GM10248 (cell line): ENCODE results near the gene NHLH1.
"Not testable (repeated sequence)": the region's sequence is repeated elsewhere in the genome, so short reads cannot be mapped to it uniquely, and the experiment has no call there.

Source experiments
- CTCF ChIA-PET: fragments of 300-600 bp; sonication (Branson Sonifier 250); formaldehyde crosslinking; extraction: SDS; loops from one replicate; lab custom pipeline; 2021; ENCODE audit warnings: antibody characterized with exemption; lab: Yijun Ruan, JAX
- POLR2A ChIA-PET: fragments of 350-650 bp; sonication (Branson Sonifier 250); formaldehyde crosslinking; extraction: SDS; loops from one replicate; lab custom pipeline; 2020; ENCODE audit warnings: antibody characterized with exemption; lab: Yijun Ruan, JAX
- DNase-seq: peaks from one replicate; pipeline ENCODE4 v3.0.0; 2012; ENCODE audit errors: extremely low spot score
- TF ChIP-seq, protein P1 (sequence below): IDR thresholded peaks from 2 replicates; pipeline ENCODE4 v1.5.1; 2012; ENCODE audit warnings: mild to moderate bottlenecking, low read depth; ENCODE audit errors: extremely low read depth, missing control alignments, control extremely low read depth

The NHLH1 gene

DNA sequence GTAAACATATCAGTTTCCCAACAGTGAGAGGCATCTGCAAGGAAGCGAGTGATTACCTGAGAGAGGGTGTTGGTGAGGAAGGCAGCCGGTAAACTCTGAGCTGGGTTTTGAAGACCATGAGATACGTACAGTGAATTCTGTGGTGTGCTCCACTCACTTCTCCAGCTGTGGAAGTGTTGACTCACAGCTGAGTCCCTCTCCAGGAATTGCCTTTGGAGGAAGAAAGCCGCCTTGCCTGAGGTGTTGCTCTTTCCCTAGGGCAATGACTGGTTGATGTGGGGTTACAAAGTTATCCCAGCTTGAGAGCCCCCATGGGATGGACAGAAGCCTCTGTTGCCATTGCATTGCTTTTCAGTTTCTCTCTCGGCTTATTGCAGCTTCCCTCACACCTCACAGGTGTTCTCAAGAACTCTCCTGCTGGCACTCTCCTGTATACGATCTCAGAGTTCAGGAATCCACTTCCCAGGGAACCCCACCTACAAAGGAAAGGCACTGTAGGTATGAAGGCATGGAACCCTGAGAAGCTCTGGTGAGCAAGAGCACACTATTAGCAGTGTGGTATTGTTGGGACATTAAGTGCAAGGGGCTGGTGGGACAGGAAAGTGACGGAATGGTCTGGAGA lies 10.8 kb downstream of the NHLH1 start:
- CTCF ChIA-PET = interaction anchor here (0.6 to 7.8 kb wide), 38 partner anchors 9 to 370 kb away, joined by 3 to 125 read pairs (median 6); partner anchors contain the start of genes IGSF8 and NHLH1
- DNase-seq = no peak
- TF ChIP-seq, protein P1, sequence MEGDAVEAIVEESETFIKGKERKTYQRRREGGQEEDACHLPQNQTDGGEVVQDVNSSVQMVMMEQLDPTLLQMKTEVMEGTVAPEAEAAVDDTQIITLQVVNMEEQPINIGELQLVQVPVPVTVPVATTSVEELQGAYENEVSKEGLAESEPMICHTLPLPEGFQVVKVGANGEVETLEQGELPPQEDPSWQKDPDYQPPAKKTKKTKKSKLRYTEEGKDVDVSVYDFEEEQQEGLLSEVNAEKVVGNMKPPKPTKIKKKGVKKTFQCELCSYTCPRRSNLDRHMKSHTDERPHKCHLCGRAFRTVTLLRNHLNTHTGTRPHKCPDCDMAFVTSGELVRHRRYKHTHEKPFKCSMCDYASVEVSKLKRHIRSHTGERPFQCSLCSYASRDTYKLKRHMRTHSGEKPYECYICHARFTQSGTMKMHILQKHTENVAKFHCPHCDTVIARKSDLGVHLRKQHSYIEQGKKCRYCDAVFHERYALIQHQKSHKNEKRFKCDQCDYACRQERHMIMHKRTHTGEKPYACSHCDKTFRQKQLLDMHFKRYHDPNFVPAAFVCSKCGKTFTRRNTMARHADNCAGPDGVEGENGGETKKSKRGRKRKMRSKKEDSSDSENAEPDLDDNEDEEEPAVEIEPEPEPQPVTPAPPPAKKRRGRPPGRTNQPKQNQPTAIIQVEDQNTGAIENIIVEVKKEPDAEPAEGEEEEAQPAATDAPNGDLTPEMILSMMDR = no peak
- POLR2A ChIA-PET = interaction anchor here (1.0 kb wide), 1 partner anchor 22 kb away, joined by 3 read pairs; no protein-coding TSS in a partner anchor

DNA sequence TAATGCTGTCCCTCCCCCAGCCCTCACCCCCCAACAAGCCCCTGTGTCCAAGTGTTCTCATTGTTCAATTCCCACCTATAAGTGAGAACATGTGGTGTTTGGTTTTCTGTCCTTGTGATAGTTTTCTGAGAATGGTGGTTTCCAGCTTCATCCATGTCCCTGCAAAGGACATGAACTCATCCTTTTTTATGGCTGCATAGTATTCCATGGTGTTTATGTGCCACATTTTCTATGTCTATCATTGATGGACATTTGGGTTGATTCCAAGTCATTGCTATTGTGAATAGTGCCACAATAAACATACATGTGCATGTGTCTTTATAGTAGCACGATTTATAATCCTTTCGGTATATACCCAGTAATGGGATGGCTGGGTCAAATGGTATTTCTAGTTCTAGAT lies 17.9 kb downstream of the NHLH1 start:
- CTCF ChIA-PET, DNase-seq, POLR2A ChIA-PET: not testable (repeated sequence)

DNA sequence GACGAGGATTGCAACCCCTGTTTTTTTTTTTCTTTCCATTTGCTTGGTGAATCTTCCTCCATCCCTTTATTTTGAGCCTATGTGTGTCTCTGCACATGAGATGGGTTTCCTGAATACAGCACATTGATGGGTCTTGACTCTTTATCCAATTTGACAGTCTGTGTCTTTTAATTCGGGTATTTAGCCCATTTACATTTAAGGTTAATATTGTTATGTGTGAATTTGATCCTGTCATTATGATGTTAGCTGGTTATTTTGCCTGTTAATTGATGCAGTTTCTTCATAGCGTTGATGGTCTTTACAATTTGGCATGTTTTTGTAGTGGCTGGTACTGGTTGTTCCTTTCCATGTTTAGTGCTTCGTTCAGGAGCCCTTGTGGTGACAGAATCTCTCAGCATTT lies 21.5 kb downstream of the NHLH1 start:
- POLR2A ChIA-PET, DNase-seq: not testable (repeated sequence)
- CTCF ChIA-PET = interaction anchor here (1.8 to 2.9 kb wide), 2 partner anchors 10 to 12 kb away, joined by 5 to 9 read pairs; no protein-coding TSS in a partner anchor

DNA sequence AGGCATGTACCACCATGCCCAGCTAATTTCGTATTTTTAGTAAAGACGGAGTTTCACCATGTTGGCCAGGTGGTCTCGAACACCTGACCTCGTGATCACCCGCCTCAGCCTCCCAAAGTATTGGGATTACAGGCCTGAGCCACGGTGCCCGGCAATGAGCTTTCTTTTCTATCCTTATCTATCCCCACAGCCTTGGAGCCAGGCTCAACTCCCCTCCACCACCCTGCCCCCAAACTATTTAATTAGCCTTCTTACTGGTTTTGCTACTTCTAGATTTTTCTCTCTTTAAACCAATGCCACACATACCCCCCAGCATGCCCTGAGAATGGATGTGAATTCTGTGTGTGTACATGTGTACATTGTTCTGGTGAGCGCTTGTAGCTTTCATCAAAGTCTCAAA lies 27.8 kb downstream of the NHLH1 start:
- no peak for DNase-seq
- POLR2A ChIA-PET = no interaction called here
- CTCF ChIA-PET = interaction anchor here (0.7 to 1.8 kb wide), 5 partner anchors 18 to 212 kb away, joined by 3 to 6 read pairs (median 4); no protein-coding TSS in a partner anchor
- TF ChIP-seq, protein P1 = no peak

DNA sequence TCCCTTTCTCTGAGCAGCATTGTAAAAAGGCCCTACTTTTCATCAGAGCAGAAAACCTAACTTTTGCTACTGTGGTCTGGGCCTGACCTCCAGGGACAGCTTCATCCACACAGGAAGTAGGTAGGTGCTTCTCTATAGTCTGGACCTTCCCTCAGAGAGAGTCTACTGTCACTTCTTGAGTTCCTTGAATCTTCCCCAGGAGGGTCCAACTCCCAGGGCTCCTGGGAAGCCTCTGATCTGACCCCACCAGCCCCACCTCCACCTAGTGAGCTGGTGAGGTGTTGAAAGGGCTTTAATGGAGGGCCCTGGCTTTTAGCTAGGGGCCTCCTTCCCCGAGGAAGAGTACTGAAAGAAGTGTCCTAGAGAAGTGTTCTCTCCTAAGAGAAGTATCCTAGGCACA lies 30.8 kb downstream of the NHLH1 start:
- POLR2A ChIA-PET = no interaction called here

DNA sequence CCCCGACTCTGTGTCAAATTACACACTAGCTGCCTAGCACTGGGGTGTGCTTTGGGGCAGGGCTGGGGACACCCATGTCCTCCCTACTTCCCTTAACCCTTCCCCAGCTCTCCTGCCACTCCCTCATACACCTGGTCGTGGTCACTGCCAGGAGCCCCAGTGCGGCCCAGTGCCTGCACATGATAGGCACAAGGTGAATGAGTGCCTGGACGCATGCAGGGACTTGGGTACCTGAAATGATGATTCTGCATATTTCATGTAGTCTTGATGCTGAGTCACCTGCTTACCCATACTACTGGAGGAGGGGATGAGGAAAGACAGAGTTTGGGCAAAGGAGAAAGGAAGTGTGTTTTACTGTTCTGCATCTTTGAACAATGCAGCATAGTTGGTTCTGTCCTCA lies 32.0 kb downstream of the NHLH1 start:
- TF ChIP-seq, protein P1 = no peak
- CTCF ChIA-PET = interaction anchor here (1.2 to 2.9 kb wide), 5 partner anchors 9 to 206 kb away, joined by 4 to 22 read pairs (median 5); no protein-coding TSS in a partner anchor
- no peak for DNase-seq
- POLR2A ChIA-PET = no interaction called here

More for the DNA sequence above, 30.8 kb downstream of the NHLH1 start:
- DNase-seq = no peak
- TF ChIP-seq, protein P1 = no peak
- CTCF ChIA-PET = interaction anchor here (0.7 to 2.9 kb wide), 9 partner anchors 8 to 311 kb away, joined by 3 to 22 read pairs (median 5); no protein-coding TSS in a partner anchor

DNA sequence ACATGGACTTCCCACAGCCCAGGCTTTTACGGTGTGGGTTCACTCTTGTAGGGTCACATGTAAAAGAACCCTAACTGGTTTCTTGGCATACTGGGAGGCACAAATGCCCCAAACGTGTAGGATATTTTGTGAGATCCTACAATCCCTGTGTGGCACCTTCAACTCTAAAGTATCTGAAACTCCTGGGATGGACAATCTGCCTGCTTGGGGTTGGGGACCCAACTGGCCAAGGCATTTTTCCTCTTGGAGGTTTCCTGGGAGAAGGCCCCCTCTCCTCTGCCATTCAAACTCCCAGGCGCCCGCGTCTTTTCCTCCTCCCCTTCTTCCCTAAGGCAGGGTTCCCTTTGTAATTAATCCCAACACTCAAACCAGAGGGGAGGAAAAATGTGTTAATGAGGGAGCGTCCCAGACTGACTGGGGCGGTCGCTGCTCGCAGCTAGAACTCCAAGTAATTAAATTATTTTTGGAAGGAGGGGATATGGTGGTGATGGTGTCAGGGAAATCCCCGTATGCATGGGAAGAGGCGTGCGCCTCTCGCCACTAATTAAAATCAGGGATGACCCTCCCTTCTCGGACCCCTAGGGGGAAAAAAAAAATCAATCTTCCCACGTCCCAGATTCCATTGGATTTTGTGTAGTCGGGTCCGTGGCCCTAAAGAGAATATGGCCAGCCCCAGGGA lies 32.8 kb downstream of the NHLH1 start:
- DNase-seq = no peak
- TF ChIP-seq, protein P1 = no peak
- POLR2A ChIA-PET = no interaction called here
- CTCF ChIA-PET = no interaction called here
